GM10266 (cell line): ENCODE measurements around the gene MKS1.

Experiments used
- DNase-seq: peaks from one replicate; pipeline ENCODE4 v3.0.0; 2012; ENCODE audit errors: extremely low spot score
- CTCF ChIP-seq: IDR thresholded peaks from 2 replicates; pipeline ENCODE4 v1.5.1; 2012; ENCODE audit warnings: mild to moderate bottlenecking, low read depth; ENCODE audit not compliant: control insufficient read depth, insufficient read depth; ENCODE audit errors: missing control alignments

Gene MKS1

GRCh38 chr17:58219007-58219788 is at the start of gene MKS1:
TSS of gene MKS1 (minus strand) at chr17:58219255. CDS start at chr17:58219230, 25 bp downstream.
- peak; percentile 68 for TF ChIP-seq CTCF

GRCh38 chr17:58268326-58268725 is 49.3 kb upstream of the MKS1 start:
- DNase-seq = no peak
- TF ChIP-seq CTCF = no peak

More at GRCh38 chr17:58219007-58219788, at the start of gene MKS1:
- DNase-seq = peak; percentile 95

GRCh38 chr17:58267347-58268324 is 48.6 kb upstream of the MKS1 start:
- no peak for TF ChIP-seq CTCF
- no peak for DNase-seq

GRCh38 chr17:58265902-58266875 is 47.1 kb upstream of the MKS1 start:
- no peak for TF ChIP-seq CTCF
- DNase-seq = no peak

- no peak for DNase-seq
- TF ChIP-seq CTCF = no peak
These were observed 46.2 kb upstream of the MKS1 start for GRCh38 chr17:58265271-58265670.

- DNase-seq = no peak
- TF ChIP-seq CTCF = no peak
These were observed 45.5 kb upstream of the MKS1 start for GRCh38 chr17:58264407-58265103.
